Thyroid gland (tissue), 4 donors: Measurements from ENCODE around the gene SEPTIN8.

Experiments used
- POLR2A ChIP-seq, 2 donors: fragments of 450-650 bp; IDR thresholded peaks; one replicate each; pipeline ENCODE4 v1.6.1; 2017; ENCODE audit warnings: antibody characterized with exemption in 2 of 2, mild to moderate bottlenecking in 2 of 2, moderate library complexity in 1 of 2
- TF ChIP-seq, protein P1 (sequence below), 6 experiments: fragments of 200-600 bp in 3 of 6; fragments of 450-650 bp in 3 of 6; sonication (generic) in 3 of 6; IDR thresholded peaks; one replicate each; pipeline ENCODE4 v1.5.1; 2016 to 2019; ENCODE audit warnings: antibody characterized with exemption in 6 of 6, mild to moderate bottlenecking in 2 of 6, inconsistent platforms in 1 of 6, moderate library complexity in 1 of 6

DNA sequence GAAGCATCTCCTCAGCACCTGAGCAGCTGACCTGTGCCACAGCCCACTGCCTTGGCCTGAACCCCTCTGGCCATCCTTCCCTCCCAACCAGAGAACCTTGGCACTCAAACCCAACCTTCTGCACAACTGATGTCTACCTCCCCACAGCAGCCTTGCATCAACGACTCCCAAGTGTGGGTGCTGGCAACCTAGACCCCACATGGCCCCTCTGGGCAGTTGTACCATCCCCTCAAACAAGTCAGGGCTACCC is 10.3 kb downstream of the SEPTIN8 start:
- TF ChIP-seq, protein P1, sequence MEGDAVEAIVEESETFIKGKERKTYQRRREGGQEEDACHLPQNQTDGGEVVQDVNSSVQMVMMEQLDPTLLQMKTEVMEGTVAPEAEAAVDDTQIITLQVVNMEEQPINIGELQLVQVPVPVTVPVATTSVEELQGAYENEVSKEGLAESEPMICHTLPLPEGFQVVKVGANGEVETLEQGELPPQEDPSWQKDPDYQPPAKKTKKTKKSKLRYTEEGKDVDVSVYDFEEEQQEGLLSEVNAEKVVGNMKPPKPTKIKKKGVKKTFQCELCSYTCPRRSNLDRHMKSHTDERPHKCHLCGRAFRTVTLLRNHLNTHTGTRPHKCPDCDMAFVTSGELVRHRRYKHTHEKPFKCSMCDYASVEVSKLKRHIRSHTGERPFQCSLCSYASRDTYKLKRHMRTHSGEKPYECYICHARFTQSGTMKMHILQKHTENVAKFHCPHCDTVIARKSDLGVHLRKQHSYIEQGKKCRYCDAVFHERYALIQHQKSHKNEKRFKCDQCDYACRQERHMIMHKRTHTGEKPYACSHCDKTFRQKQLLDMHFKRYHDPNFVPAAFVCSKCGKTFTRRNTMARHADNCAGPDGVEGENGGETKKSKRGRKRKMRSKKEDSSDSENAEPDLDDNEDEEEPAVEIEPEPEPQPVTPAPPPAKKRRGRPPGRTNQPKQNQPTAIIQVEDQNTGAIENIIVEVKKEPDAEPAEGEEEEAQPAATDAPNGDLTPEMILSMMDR (IDR thresholded peaks at IDR 0.05) = no peak
- TF ChIP-seq POLR2A (IDR thresholded peaks at IDR 0.05) = no peak
